Measurements from ENCODE around the gene UFD1.

The UFD1 gene

GRCh38 chr22:19419086-19419463 is 59.9 kb downstream of the UFD1 start:
- DNase-seq, result no peak

- DNase-seq, result no peak
These were observed 66.1 kb downstream of the UFD1 start for GRCh38 chr22:19412923-19413322.

- DNase-seq, result no peak
These were observed 66.5 kb downstream of the UFD1 start for GRCh38 chr22:19412478-19412877.

- no peak for DNase-seq
These were observed 67.3 kb downstream of the UFD1 start for GRCh38 chr22:19411690-19412045.

DNA sequence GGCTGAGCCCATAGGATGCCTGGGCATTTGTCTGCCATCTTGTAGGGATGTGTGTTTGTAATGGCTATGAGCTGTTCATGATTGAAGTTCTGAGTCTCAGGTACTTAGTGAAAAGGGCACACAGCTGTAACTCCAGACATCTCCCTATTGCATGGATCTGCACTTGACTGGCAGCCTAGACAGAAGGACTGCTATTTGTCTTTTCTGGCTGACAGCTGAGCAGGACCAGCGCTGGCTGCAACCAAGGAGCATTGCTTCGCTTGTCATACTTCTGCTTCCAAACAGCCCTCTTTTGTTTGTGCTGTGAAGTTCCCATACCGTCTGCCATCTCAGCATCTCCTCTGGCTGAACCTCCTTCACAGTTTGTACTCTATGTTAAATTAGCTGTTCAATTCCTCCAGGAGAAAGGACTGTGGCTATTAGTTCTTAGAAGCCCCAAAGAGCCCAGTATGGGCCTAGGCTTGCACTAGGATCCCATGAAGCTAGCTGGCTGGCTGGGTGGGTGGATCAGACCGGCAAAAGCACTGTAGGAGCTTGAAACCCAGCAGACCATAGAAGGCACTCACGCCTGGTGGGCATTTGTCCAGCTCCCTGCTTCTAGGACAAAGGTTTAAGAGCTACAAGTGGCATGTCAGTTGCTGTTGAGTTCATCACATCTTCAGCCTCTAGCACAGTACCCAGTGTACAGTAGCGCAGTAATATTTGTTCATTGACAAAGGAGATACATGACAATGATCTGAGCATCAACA is 67.9 kb downstream of the UFD1 start:
- DNase-seq, result no peak

DNA sequence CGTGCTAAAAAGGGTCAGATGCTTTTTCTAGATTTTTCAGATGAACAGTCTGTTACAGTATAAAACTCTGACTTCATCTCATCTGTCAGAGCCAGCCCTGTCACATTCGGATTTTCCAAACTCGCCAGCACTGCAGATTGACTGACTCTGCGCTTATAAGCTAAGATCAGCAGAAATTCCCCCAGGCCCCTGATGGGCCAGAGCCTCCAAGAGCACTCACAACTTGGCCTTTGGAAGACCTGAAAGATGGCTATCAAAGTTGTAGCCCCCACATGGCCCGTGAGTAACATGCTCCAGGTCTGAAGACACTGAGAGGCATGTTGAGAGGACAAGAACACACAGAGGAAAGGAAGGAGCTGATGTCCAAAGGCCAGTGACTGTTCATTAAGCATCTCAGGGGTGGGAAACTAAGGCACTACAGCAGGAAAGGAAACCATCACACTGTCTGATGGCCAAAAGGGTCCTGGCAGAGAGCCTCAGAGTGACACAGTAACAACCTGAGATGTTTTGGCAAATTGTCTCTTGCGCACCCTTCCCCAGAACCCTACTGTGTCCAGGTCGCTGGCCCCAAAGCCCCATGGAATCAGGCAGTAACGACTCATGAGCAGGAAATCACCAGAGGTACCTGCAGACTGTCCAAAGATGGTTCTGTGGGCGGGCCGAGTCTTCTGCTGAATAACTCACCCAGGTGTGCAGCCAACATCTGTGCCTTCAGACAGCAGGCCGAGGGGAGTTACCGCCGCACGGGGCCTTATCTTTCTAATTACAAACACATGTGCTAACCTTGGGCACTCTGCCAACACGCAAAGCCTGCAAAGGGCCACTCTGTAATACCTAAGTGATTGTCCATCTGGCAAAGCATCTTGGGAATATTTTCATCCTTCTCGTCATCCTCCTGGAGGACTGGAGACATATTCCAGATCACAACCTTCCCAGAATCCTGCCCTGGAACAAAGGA is 71.1 kb downstream of the UFD1 start:
- no peak for DNase-seq

- no peak for DNase-seq
These were observed 72.1 kb downstream of the UFD1 start for GRCh38 chr22:19406846-19407245.

GRCh38 chr22:19406281-19406811 is 72.6 kb downstream of the UFD1 start:
- no peak for DNase-seq

DNA sequence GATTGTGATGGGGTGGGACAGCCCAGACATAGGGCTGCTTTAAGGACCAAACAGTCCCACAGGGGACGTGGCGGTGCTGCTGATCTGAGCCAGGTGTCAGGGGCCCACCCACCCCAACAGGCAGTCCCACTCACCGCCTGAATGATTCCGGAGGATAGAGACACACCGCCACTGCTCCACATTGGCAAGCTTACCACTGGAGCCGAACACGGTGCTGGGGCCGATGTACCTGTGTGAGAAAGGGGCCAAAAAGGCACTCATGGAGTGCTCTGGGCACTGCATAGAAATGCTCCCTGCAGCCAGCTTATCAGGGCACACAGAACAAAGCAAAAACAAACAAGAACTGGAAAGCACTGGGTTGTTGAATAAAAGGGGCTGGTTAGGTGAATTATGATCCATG is 73.3 kb downstream of the UFD1 start:
- no peak for DNase-seq

- no peak for DNase-seq
These were observed 73.9 kb downstream of the UFD1 start for GRCh38 chr22:19405133-19405532.

DNA sequence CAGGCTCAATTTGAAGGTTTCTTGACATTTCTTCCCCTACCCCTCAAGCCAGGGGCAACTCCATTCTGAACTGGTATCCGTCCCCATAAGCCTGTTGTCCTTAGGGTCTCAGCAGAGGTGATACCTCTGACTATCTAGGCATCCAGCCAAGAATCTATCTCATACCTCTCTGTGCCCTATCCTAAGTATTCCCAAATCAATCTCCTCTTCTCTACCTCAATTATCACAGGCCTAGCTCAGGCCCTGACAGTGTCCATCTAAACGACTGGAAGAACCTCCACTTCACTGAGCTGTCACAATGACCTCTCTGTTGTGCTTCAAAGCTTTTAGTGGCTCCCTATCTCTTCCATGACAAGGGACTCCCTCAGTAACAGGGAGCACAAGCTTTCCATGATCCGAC is 74.3 kb downstream of the UFD1 start:
- DNase-seq, result no peak

DNA sequence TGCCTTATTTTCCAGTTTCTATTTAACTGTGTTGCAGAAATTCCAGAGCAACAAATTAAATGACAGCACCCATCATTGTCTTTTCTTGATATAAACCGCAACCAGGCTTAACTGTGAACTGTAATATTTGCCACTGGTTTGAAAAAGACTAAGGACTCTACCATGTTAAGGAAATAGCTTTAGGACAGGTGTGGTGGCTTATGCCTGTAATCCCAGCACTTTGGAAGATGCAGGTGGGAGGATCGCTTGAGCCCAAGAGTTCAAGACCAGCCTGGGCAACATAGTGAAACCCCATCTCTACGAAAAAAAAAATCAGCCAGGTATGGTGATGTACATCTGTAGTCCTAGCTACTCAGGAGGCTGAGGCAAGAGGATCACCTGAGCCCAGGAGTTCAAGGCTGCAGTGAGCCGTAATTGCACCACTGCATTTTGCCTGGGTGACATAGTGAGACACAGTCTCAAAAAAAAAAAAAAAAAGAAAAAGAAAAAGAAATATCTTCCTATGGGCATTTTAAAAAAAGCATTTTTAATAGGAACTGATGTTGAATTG is 76.3 kb downstream of the UFD1 start:
- DNase-seq, result no peak

DNA sequence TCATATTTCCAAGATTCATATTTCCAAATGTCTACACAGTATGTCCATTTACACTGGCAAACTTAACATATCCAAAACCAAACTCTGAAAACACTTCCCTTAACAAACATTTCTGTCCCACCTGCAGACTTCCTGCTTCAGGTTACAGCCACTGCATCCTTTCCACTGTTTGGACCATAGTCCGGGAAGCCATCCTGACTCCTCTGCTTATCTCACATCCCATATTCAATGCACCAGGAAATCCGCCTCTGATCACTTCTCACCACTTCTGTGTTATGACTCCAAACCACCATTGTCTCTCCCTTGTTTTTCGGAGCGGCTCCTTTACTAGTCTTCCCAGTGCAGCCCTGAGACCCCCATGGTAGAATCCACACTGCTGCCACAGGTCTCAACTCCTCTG is 77.5 kb downstream of the UFD1 start:
- no peak for DNase-seq

DNA sequence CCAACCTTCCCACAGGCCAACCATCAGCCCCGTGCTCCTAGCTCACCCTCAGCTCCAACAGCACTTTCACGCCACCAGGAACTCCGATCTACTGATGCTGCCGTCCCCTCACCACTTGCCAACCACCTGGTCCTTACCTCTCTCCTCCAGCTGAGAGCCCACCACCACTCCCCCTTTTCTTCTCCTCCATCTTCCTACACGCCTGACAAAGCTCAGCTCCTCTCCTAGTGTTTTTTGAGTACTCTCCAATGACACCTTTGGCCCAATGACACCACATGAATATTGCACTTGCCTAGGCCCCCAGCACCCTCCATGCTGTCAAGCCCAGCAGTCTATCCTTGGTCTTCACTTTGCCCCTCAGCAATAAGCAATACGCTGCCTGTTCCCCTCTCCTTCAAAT is 78.1 kb downstream of the UFD1 start:
- DNase-seq, result no peak

Data from activated gamma-delta T cell treated with Interleukin-2 at 50 U/mL for 16 hours (primary cell).